ENCODE results near the gene ZNF578. TPM values are rescaled to one million over a fixed set of nuclear protein-coding genes. Genes with fewer than 3 reads are reported as not detected.

Gene ZNF578
- total and polyA plus RNA-seq, 2 experiments from 2014 or later: 0.12 to 0.97 TPM

DNA sequence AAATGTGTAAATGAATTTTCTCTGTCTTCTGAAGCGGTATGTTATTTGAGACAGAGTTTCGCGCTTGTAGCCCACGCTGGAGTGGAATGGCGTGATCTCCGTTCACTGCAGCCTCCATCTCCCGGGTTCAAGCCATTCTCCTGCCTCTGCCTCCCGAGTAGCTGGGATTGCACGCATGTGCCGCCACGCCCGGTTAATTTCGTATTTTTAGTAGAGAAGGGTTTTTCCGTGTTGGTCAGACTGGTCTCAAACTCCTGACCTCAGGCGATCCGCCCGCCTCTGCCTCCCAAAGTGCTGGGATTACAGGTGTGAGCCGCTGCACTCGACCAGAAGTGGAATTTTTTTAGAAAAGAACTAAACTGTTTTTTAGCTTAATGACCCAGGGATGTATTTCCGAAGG is 70.7 kb downstream of the ZNF578 start:
- no peaks in the 10 kb centered on the region for H3K27me3 ChIP-seq
- H3K27ac ChIP-seq: no peak overlapping the region
- TF ChIP-seq EZH2 (IDR thresholded peaks at IDR 0.05; ENCODE audit: borderline replicate concordance): no peak
- TF ChIP-seq EZH2phosphoT487 (IDR thresholded peaks at IDR 0.05; ENCODE audit: low read depth, severe bottlenecking, unreplicated experiment): no peak
- TF ChIP-seq, protein P1, sequence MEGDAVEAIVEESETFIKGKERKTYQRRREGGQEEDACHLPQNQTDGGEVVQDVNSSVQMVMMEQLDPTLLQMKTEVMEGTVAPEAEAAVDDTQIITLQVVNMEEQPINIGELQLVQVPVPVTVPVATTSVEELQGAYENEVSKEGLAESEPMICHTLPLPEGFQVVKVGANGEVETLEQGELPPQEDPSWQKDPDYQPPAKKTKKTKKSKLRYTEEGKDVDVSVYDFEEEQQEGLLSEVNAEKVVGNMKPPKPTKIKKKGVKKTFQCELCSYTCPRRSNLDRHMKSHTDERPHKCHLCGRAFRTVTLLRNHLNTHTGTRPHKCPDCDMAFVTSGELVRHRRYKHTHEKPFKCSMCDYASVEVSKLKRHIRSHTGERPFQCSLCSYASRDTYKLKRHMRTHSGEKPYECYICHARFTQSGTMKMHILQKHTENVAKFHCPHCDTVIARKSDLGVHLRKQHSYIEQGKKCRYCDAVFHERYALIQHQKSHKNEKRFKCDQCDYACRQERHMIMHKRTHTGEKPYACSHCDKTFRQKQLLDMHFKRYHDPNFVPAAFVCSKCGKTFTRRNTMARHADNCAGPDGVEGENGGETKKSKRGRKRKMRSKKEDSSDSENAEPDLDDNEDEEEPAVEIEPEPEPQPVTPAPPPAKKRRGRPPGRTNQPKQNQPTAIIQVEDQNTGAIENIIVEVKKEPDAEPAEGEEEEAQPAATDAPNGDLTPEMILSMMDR (IDR thresholded peaks at IDR 0.05; ENCODE audit: poor library complexity): no peak
- no peaks in the 10 kb centered on the region for H3K9me2 ChIP-seq (replicated peaks; ENCODE audit: insufficient read depth)
- no peaks in the 10 kb centered on the region for H3K9me3 ChIP-seq (ENCODE audit: low read depth)
- no peaks in the 10 kb centered on the region for H3K36me3 ChIP-seq (replicated peaks; ENCODE audit: insufficient read depth, low read depth)
- DNase-seq (ENCODE audit: low spot score): no peak
- H4K20me1 ChIP-seq (ENCODE audit: insufficient read depth, poor library complexity, severe bottlenecking): no peaks in the 10 kb centered on the region
- H3K4me2 ChIP-seq: no peak overlapping the region
- peaks cover 15% of the 10 kb centered on the region for H3K79me2 ChIP-seq
- WGBS (ENCODE audit: low lambda C conversion rate, missing lambda C conversion rate): 95% methylated on average over 20 of the region's 20 CpGs
- no peak overlapping the region for H2AFZ ChIP-seq
- H3K4me3 ChIP-seq: no peak overlapping the region
- H3K4me1 ChIP-seq (ENCODE audit: insufficient read depth): peaks cover 19% of the 10 kb centered on the region

DNA sequence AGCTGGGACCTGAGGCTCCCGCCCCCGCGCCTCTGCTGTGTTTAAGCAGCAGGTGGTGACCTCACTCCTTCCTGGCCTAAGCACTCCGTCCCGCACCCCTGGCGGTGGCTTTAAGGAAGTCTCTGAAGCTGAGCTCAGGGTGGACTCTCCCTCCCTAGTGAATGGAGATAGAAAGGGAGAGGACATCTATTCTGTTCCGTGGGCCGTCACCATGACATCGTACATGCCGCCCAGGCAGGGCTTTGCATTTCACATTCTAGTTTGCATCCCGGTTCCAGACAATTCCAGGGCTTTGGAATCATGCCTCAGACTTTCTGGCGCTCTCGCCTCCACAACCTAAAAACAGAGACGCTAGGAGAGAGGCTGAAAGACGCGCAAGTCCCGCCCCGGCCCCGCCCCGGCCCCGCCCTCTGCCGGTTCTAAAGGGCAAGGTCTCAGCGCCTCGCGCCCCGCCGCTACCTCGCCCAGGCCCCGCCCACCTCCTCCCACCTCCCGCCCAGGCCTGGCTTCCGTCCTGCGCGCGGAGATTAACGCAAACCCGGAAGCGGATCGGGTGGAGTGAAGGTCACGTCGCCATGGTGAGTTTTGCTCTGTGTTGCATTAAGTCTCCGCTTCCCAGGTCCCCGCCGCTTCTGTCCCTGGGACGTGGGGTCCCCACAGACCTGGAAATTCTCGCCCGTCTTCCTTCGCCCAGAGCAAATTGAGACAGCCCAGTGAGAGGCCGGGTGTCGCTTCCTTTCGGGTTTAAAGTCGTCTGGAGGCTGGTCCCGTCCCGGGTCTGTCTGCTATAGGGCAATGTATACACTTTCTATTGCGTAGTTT is 74.0 kb downstream of the ZNF578 start, which contains the start of gene ZNF808:
ZNF808 (plus strand) TSS at position 535 of the 822 bp plus-strand sequence. CDS start 15,617 bp downstream, outside the sequence.
- under 1% methylated on average over 37 of the region's 54 CpGs for WGBS (ENCODE audit: low lambda C conversion rate, missing lambda C conversion rate)

DNA sequence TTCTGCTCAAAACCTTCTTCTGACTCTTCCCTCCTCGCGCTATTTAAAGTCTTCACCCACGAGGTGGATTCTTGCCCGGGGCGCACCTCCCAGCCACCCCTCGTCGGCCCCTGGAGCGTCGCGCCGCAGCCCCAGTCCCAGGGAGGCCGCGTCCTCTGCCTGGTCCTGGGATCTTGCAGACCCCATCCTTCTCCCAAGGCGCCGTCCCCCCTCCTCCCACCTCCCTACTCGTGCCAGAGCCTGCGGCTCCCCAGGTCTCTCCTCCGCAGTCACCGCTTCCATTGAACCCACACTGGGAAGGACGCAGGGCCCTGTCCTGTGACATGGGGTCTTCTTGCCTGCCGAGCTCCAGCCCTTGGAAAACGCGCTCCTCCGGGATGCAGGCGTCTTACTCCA is 74.6 kb downstream of the ZNF578 start:
- Histone ChIP-seq H4K20me1 (ENCODE audit: insufficient read depth, poor library complexity, severe bottlenecking) (no peaks in the 10 kb centered on the region), H3K4me2 (peak overlapping the region; percentile 98), H2AFZ (peak overlapping the region; percentile 92), H3K4me1 (ENCODE audit: insufficient read depth) (peaks cover 15% of the 10 kb centered on the region), H3K9me2 (replicated peaks; ENCODE audit: insufficient read depth) (no peaks in the 10 kb centered on the region), H3K4me3 (peak overlapping the region; percentile 95), H3K36me3 (replicated peaks; ENCODE audit: insufficient read depth, low read depth) (no peaks in the 10 kb centered on the region), H3K79me2 (peaks cover 51% of the 10 kb centered on the region), H3K9me3 (ENCODE audit: low read depth) (no peaks in the 10 kb centered on the region), H3K27me3 (no peaks in the 10 kb centered on the region), H3K27ac (peak overlapping the region; percentile 98)
- DNase-seq (ENCODE audit: low spot score): peak; percentile 40
- 1% methylated on average over 15 of the region's 25 CpGs for WGBS (ENCODE audit: low lambda C conversion rate, missing lambda C conversion rate)
- TF ChIP-seq, protein P1 (IDR thresholded peaks at IDR 0.05; ENCODE audit: poor library complexity): no peak
- no peak for TF ChIP-seq EZH2 (IDR thresholded peaks at IDR 0.05; ENCODE audit: borderline replicate concordance)
- TF ChIP-seq EZH2phosphoT487 (IDR thresholded peaks at IDR 0.05; ENCODE audit: low read depth, severe bottlenecking, unreplicated experiment): no peak

More for the DNA sequence above, 74.0 kb downstream of the ZNF578 start, which contains the start of gene ZNF808:
- Histone ChIP-seq H3K36me3 (replicated peaks; ENCODE audit: insufficient read depth, low read depth) (no peaks in the 10 kb centered on the region), H4K20me1 (ENCODE audit: insufficient read depth, poor library complexity, severe bottlenecking) (no peaks in the 10 kb centered on the region), H2AFZ (peak within 1 kb of the TSS; percentile 92), H3K27ac (peak within 1 kb of the TSS; percentile 98), H3K4me1 (ENCODE audit: insufficient read depth) (peaks cover 15% of the 10 kb centered on the region), H3K9me2 (replicated peaks; ENCODE audit: insufficient read depth) (no peaks in the 10 kb centered on the region), H3K4me2 (peak within 1 kb of the TSS; percentile 98), H3K9me3 (ENCODE audit: low read depth) (no peaks in the 10 kb centered on the region), H3K79me2 (peaks cover 45% of the 10 kb centered on the region), H3K4me3 (peak within 1 kb of the TSS; percentile 95), H3K27me3 (no peaks in the 10 kb centered on the region)
- DNase-seq (ENCODE audit: low spot score): peak; percentile 97
- TF ChIP-seq, protein P1 (IDR thresholded peaks at IDR 0.05; ENCODE audit: poor library complexity): peak; percentile 56
- TF ChIP-seq EZH2phosphoT487 (IDR thresholded peaks at IDR 0.05; ENCODE audit: low read depth, severe bottlenecking, unreplicated experiment) (no peak), EZH2 (IDR thresholded peaks at IDR 0.05; ENCODE audit: borderline replicate concordance) (no peak)
